ENCODE results near the gene RRAGA. TPM values are rescaled to one million over a fixed set of nuclear protein-coding genes. Genes with fewer than 3 reads are reported as not detected.

Gene RRAGA
- total RNA-seq, 1 experiment from 2014 or later = 44.7 TPM

DNA sequence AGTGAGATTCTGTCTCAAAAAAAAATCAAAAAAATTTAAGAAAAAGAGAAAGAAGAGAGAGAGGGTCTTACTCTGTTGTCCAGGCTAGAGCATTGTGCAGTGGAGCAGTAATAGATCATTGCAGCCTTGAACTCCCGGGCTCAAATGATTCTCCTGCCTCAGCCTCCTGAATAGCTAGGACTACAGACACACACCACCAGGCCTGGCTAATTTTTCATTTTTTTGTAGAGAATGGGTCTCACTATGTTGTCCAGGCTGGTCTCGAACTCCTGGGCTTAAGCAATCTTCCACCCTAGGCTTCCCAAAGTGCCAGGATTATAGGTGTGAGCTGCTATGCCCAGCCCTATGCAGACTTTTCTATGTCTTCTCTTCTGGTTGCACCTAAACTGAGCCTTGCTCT lies 25.0 kb downstream of the RRAGA start:
- Mint-ChIP-seq H3K27ac (ENCODE audit: unreplicated experiment) (no peak overlapping the region), H3K9me3 (ENCODE audit: unreplicated experiment) (no peaks in the 10 kb centered on the region), H3K4me1 (ENCODE audit: low read depth, unreplicated experiment) (no peaks in the 10 kb centered on the region), H3K4me3 (ENCODE audit: unreplicated experiment) (no peak overlapping the region), H3K36me3 (ENCODE audit: insufficient read depth, unreplicated experiment) (peaks cover 52% of the 10 kb centered on the region), H3K27me3 (ENCODE audit: insufficient read depth, unreplicated experiment) (no peaks in the 10 kb centered on the region)
- POLR2A ChIA-PET = no interaction called here
- intact Hi-C loops (cut with micrococcal nuclease; ENCODE audit: unreplicated experiment) = no loop called here
- H3K27me3 ChIP-seq (replicated peaks; ENCODE audit: control insufficient read depth, insufficient read depth, low read length) = no peaks in the 10 kb centered on the region
- no peak for DNase-seq
- H3K36me3 ChIP-seq (ENCODE audit: control insufficient read depth, insufficient read depth, low read length) = no peaks in the 10 kb centered on the region
- CTCF ChIA-PET = interaction anchor here (0.7 kb wide), 1 partner anchor 574 kb away, joined by 3 read pairs; no protein-coding TSS in a partner anchor
- no peaks in the 10 kb centered on the region for H3K9me3 ChIP-seq
- TF ChIP-seq, protein P1, sequence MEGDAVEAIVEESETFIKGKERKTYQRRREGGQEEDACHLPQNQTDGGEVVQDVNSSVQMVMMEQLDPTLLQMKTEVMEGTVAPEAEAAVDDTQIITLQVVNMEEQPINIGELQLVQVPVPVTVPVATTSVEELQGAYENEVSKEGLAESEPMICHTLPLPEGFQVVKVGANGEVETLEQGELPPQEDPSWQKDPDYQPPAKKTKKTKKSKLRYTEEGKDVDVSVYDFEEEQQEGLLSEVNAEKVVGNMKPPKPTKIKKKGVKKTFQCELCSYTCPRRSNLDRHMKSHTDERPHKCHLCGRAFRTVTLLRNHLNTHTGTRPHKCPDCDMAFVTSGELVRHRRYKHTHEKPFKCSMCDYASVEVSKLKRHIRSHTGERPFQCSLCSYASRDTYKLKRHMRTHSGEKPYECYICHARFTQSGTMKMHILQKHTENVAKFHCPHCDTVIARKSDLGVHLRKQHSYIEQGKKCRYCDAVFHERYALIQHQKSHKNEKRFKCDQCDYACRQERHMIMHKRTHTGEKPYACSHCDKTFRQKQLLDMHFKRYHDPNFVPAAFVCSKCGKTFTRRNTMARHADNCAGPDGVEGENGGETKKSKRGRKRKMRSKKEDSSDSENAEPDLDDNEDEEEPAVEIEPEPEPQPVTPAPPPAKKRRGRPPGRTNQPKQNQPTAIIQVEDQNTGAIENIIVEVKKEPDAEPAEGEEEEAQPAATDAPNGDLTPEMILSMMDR (IDR thresholded peaks at IDR 0.05; ENCODE audit: insufficient read depth in 1 of 2, low read depth in 1 of 2, low read length in 1 of 2, severe bottlenecking in 1 of 2, unreplicated experiment in 1 of 2) = no peak
- H3K4me1 ChIP-seq = no peaks in the 10 kb centered on the region
- BruUV-seq (replicated peaks) = no TSS peak
- no peak overlapping the region for H3K4me3 ChIP-seq (ENCODE audit: low read depth, low read length)

DNA sequence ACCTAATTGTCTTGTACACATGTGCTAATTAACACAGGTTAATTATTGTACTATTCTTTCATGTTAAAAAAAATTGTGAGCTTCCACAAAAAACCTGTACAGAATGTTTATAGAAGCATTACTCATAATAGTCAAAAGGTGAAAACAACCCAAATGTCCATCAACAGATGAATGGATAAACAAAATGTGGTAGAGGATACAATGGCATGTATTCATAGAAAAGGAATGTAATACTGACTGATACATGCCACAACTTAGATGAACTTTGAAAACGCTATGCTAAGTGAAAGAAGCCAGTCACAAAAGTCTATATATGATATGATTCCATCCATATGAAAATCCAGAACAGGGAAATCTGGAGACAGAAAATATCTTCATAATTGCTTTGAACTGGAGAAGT lies 25.6 kb downstream of the RRAGA start:
- H3K4me3 ChIP-seq (ENCODE audit: low read depth, low read length) = no peak overlapping the region
- Mint-ChIP-seq H3K36me3 (ENCODE audit: insufficient read depth, unreplicated experiment) (peaks cover 49% of the 10 kb centered on the region), H3K4me3 (ENCODE audit: unreplicated experiment) (no peak overlapping the region), H3K27ac (ENCODE audit: unreplicated experiment) (no peak overlapping the region), H3K4me1 (ENCODE audit: low read depth, unreplicated experiment) (no peaks in the 10 kb centered on the region), H3K27me3 (ENCODE audit: insufficient read depth, unreplicated experiment) (no peaks in the 10 kb centered on the region), H3K9me3 (ENCODE audit: unreplicated experiment) (no peaks in the 10 kb centered on the region)
- no peaks in the 10 kb centered on the region for H3K4me1 ChIP-seq
- H3K27me3 ChIP-seq (replicated peaks; ENCODE audit: control insufficient read depth, insufficient read depth, low read length) = no peaks in the 10 kb centered on the region
- no TSS peak for BruUV-seq (replicated peaks)
- POLR2A ChIA-PET = no interaction called here
- TF ChIP-seq, protein P1 (IDR thresholded peaks at IDR 0.05; ENCODE audit: insufficient read depth in 1 of 2, low read depth in 1 of 2, low read length in 1 of 2, severe bottlenecking in 1 of 2, unreplicated experiment in 1 of 2) = no peak
- H3K36me3 ChIP-seq (ENCODE audit: control insufficient read depth, insufficient read depth, low read length) = no peaks in the 10 kb centered on the region
- no peaks in the 10 kb centered on the region for H3K9me3 ChIP-seq
- intact Hi-C loops (cut with micrococcal nuclease; ENCODE audit: unreplicated experiment) = no loop called here
- no peak for DNase-seq
- CTCF ChIA-PET = no interaction called here

- DNase-seq = peak in 1 of 2 experiments; percentile 13
- intact Hi-C loops (cut with micrococcal nuclease; ENCODE audit: unreplicated experiment) = loop anchor here (1.0 kb wide), 1 partner anchor 89 kb away; no protein-coding TSS in a partner anchor
- Histone ChIP-seq H3K4me3 (ENCODE audit: low read depth, low read length) (no peak overlapping the region), H3K27me3 (replicated peaks; ENCODE audit: control insufficient read depth, insufficient read depth, low read length) (no peaks in the 10 kb centered on the region), H3K36me3 (ENCODE audit: control insufficient read depth, insufficient read depth, low read length) (no peaks in the 10 kb centered on the region; the same call in 1 of the 2 replicates), H3K4me1 (no peaks in the 10 kb centered on the region), H3K9me3 (no peaks in the 10 kb centered on the region)
- CTCF ChIA-PET = interaction anchor here (0.6 to 1.0 kb wide), 3 partner anchors 70 to 312 kb away, joined by 3 to 5 read pairs (median 4); no protein-coding TSS in a partner anchor
- Mint-ChIP-seq H3K36me3 (ENCODE audit: insufficient read depth, unreplicated experiment) (peaks cover 39% of the 10 kb centered on the region), H3K4me1 (ENCODE audit: low read depth, unreplicated experiment) (no peaks in the 10 kb centered on the region), H3K27ac (ENCODE audit: unreplicated experiment) (no peak overlapping the region), H3K27me3 (ENCODE audit: insufficient read depth, unreplicated experiment) (no peaks in the 10 kb centered on the region), H3K9me3 (ENCODE audit: unreplicated experiment) (no peaks in the 10 kb centered on the region), H3K4me3 (ENCODE audit: unreplicated experiment) (no peak overlapping the region)
- POLR2A ChIA-PET = interaction anchor here (0.9 kb wide), 1 partner anchor 88 kb away, joined by 4 read pairs; no protein-coding TSS in a partner anchor
- no TSS peak for BruUV-seq (replicated peaks)
- TF ChIP-seq, protein P1 (IDR thresholded peaks at IDR 0.05; ENCODE audit: insufficient read depth in 1 of 2, low read depth in 1 of 2, low read length in 1 of 2, severe bottlenecking in 1 of 2, unreplicated experiment in 1 of 2) = peak in 1 of 2 experiments; percentile 39
Observed at GRCh38 chr9:19085295-19085694, 36.1 kb downstream of the RRAGA start.

All from Caco-2 (cell line).